Stimulated activated CD4-positive, alpha-beta T cell treated with anti-CD3 and anti-CD28 coated beads, Interleukin-2, amount 100 ng/mL, for 24 hours (primary cell): ENCODE results near the gene PIBF1.
"Not testable (repeated sequence)": the region's sequence is repeated elsewhere in the genome, so short reads cannot be mapped to it uniquely, and the experiment has no call there.

Source experiments
- DNase-seq, 2 donors: peaks; one replicate each; pipeline ENCODE4 v3.0.0-alpha.2; 2020

Gene PIBF1

GRCh38 chr13:72823081-72823480 lies 41.1 kb downstream of the PIBF1 start:
- no peak for DNase-seq

GRCh38 chr13:72823724-72824123 lies 41.8 kb downstream of the PIBF1 start:
- no peak for DNase-seq

GRCh38 chr13:72834601-72835000 lies 52.7 kb downstream of the PIBF1 start:
- no peak for DNase-seq

GRCh38 chr13:72839831-72840426 lies 58.0 kb downstream of the PIBF1 start:
- peak; percentile 34 to 40 for DNase-seq

- DNase-seq, result no peak
Observed at GRCh38 chr13:72842991-72843390, 61.1 kb downstream of the PIBF1 start.

- DNase-seq, result not testable (repeated sequence)
Observed at GRCh38 chr13:72845148-72845547, 63.2 kb downstream of the PIBF1 start.

- DNase-seq, result no peak
Observed at GRCh38 chr13:72849571-72849970, 67.6 kb downstream of the PIBF1 start.

- DNase-seq, result no peak
Observed at GRCh38 chr13:72850959-72851677, 69.2 kb downstream of the PIBF1 start.

- no peak for DNase-seq
Observed at GRCh38 chr13:72851678-72852014, 69.7 kb downstream of the PIBF1 start.

- no peak for DNase-seq
Observed at GRCh38 chr13:72852207-72852606, 70.3 kb downstream of the PIBF1 start.

- DNase-seq, result no peak
Observed at GRCh38 chr13:72853000-72853399, 71.1 kb downstream of the PIBF1 start.

GRCh38 chr13:72864142-72865011 lies 82.4 kb downstream of the PIBF1 start:
- peak in 1 of 2 donors; percentile 14 for DNase-seq

- no peak for DNase-seq
Observed at GRCh38 chr13:72868229-72868628, 86.3 kb downstream of the PIBF1 start.

- no peak for DNase-seq
Observed at GRCh38 chr13:72875233-72875632, 93.3 kb downstream of the PIBF1 start.

- DNase-seq, result no peak
Observed at GRCh38 chr13:72884101-72884500, 102.2 kb downstream of the PIBF1 start.

GRCh38 chr13:72886272-72887067 lies 104.5 kb downstream of the PIBF1 start:
- no peak for DNase-seq

GRCh38 chr13:72889495-72889894 lies 107.6 kb downstream of the PIBF1 start:
- DNase-seq, result no peak

- DNase-seq, result no peak
Observed at GRCh38 chr13:72890546-72890945, 108.6 kb downstream of the PIBF1 start.

GRCh38 chr13:72891423-72891822 lies 109.5 kb downstream of the PIBF1 start:
- no peak for DNase-seq

GRCh38 chr13:72896869-72897268 lies 114.9 kb downstream of the PIBF1 start:
- no peak for DNase-seq

- not testable (repeated sequence) for DNase-seq
Observed at GRCh38 chr13:72901546-72901945, 119.6 kb downstream of the PIBF1 start.

- no peak for DNase-seq
Observed at GRCh38 chr13:72908416-72908815, 126.5 kb downstream of the PIBF1 start.

- DNase-seq, result no peak
Observed at GRCh38 chr13:72911981-72912380, 130.0 kb downstream of the PIBF1 start.
